Inferior parietal cortex (tissue), 1 donor: ENCODE results near the gene SMAD3.
"Not testable (repeated sequence)": the region's sequence is repeated elsewhere in the genome, so short reads cannot be mapped to it uniquely, and the experiment has no call there.

Experiments used
- DNase-seq: peaks from one replicate; pipeline ENCODE4 v3.0.0-alpha.2; 2016; ENCODE audit errors: extremely low spot score

Gene SMAD3

GRCh38 chr15:67142092-67142766 lies 76.8 kb downstream of the SMAD3 start:
- no peak for DNase-seq

DNA sequence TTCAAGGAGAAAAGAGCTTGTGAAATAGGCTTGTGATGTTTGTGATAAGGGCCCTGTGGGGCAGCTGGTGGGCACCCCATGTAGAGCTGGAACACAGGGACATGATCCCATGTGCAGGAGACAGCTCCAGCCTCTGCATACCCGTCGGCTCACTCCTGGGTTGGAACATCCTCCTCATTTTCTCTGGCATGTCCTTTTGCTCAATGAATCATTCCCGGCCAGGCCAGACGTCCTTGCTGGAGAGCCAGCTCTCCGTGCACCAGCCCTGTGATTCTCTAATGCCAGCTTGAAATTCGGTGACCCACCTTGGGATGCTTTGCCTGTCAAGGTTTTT lies 77.3 kb downstream of the SMAD3 start:
- no peak for DNase-seq

GRCh38 chr15:67143646-67144045 lies 78.2 kb downstream of the SMAD3 start:
- DNase-seq: no peak

- no peak for DNase-seq
Observed at GRCh38 chr15:67144609-67145311, 79.4 kb downstream of the SMAD3 start.

GRCh38 chr15:67145312-67145610 lies 79.9 kb downstream of the SMAD3 start:
- DNase-seq: no peak

GRCh38 chr15:67145710-67146109 lies 80.3 kb downstream of the SMAD3 start:
- no peak for DNase-seq

- DNase-seq: no peak
Observed at GRCh38 chr15:67146234-67146633, 80.8 kb downstream of the SMAD3 start.

- no peak for DNase-seq
Observed at GRCh38 chr15:67146875-67147381, 81.5 kb downstream of the SMAD3 start.

- DNase-seq: no peak
Observed at GRCh38 chr15:67147396-67147949, 82.1 kb downstream of the SMAD3 start.

DNA sequence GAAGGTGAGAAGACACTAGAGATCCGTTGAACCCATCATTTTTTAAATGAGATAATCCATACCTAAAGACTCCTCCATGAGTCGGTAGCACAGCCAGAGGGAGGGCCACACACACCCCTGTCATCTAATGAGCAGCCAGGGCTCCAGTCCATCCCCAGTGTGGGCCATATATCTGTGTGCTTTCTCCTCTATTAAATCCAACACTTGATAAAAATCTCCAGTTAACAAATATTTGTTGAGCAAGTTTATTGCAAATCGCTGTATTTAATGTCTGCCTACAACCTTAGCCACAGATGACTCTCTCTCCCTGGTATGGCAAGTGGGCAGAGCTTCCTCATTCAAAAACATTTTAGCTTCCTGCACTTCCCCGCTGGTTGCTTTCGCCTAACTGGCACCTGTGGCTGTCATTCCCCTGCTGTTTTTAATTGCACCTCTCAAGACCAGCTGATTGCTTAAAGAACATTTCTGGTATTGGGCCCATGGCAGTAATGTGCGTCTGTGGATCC lies 82.8 kb downstream of the SMAD3 start:
- no peak for DNase-seq

GRCh38 chr15:67149068-67149772 lies 83.8 kb downstream of the SMAD3 start:
- DNase-seq: no peak

GRCh38 chr15:67149773-67150022 lies 84.3 kb downstream of the SMAD3 start:
- no peak for DNase-seq

DNA sequence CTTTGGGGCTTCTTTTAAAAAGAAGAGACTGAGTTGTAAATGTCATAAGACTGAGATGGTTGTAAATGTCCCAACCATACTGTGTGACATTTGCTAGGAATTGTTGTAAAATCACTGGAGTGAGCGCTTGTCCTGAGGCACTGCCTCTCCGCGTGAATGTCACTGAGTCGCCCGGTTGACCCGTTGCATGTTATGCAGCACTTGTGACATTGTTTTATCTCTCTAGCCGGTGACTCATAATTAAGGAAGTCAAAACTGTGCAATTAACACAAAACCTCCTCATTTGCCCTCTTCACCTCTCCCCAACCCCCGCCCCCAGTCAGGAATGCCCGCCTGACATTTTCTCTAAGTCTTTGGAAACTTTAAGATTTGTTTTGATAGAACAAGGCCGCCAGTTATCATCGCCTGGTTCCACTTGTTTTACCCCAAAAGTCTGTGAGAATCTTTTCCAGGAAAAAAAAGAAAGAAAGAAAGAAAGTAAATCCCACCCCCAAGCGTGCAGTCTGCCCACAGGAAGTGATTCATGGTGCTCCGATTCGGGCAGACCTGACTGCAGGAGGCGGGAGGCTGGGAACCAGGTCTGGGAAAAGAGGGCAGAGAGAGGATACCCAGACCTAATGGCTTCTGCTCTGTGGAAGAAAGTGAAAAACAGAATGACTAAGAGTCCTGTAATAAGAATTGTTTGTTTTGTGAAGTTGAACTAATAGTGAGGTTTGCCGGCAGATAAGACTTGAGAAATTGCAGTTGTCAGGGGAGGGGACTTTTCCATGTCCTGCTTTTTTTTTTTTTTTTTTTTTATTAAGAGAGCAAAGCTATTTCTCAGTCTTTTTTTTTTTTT lies 84.8 kb downstream of the SMAD3 start:
- no peak for DNase-seq

DNA sequence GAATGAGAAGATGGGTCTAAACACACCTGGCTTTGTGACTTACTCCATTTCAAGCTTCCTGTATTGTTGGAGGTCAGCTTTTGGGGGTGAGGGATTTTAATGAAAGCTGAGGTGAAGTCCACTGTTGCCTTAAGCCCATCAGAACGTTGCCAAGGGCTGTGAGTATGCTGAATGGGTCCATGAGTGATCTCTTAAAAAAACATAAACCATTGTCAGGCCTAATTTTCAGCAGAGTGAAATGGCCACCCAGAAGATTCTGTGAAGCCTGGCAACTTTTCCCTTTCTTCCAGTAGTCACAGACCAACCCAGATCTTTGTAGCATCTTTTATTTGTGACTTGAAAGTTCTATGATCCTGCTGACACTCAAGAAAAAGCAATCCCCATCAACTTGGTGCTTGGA lies 87.0 kb downstream of the SMAD3 start:
- no peak for DNase-seq

- DNase-seq: not testable (repeated sequence)
Observed at GRCh38 chr15:67153044-67153443, 87.6 kb downstream of the SMAD3 start.

- DNase-seq: no peak
Observed at GRCh38 chr15:67154249-67154648, 88.8 kb downstream of the SMAD3 start.

DNA sequence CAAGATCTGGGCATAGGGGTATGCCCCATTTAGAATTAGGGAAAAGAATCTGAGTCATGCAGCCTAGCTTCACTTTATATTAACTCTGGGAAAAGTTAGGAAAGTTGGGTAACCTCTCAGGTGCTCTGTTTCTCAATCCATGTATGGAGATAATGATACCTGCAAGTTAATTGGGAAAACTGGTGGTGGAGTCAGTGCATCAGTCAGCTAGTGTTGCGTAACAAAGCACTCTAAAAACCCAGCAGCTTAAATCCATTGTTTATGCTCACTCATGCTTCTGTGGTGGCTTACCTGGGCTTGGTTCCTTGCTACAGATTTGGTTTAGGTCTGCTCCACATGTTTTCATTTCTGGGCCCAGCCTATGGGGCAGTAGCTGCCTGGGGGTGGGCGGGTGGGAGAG lies 91.0 kb downstream of the SMAD3 start:
- no peak for DNase-seq

GRCh38 chr15:67156834-67157233 lies 91.4 kb downstream of the SMAD3 start:
- no peak for DNase-seq

- no peak for DNase-seq
Observed at GRCh38 chr15:67157521-67158252, 92.3 kb downstream of the SMAD3 start.

GRCh38 chr15:67158367-67158766 lies 93.0 kb downstream of the SMAD3 start:
- no peak for DNase-seq

- DNase-seq: no peak
Observed at GRCh38 chr15:67161412-67161811, 96.0 kb downstream of the SMAD3 start.
